OCI-LY3 (cell line): ENCODE data around the gene MTX1.

ENCODE experiments used
- H2AFZ ChIP-seq: fragments of 200-600, 300-600 bp; shearing (Covaris generic); 2 replicates; pipeline ENCODE4 v1.6.0; 2014; ENCODE audit warnings: antibody characterized with exemption, low read depth, low read length
- H3K27ac ChIP-seq: fragments of 200-600, 300-600 bp; sonication (generic); 2 replicates; pipeline ENCODE4 v1.5.1; 2014; ENCODE audit warnings: mild to moderate bottlenecking, low read length, moderate library complexity, mixed read lengths
- H3K27me3 ChIP-seq: fragments of 200-600, 300-600 bp; sonication (generic); 2 replicates; pipeline ENCODE4 v1.6.1; 2014; ENCODE audit warnings: low read depth, low read length, mixed read lengths
- H3K36me3 ChIP-seq: fragments of 200-600, 300-600 bp; sonication (generic); replicated peaks from 2 replicates; pipeline ENCODE3; 2014; ENCODE audit warnings: low read depth, low read length, mixed read lengths
- H3K4me1 ChIP-seq: fragments of 300-600, 200-600 bp; sonication (generic); 2 replicates; pipeline ENCODE4 v1.6.1; 2014; ENCODE audit warnings: low read length, mixed read lengths
- H3K4me2 ChIP-seq: fragments of 200-600, 300-600 bp; sonication (generic); 2 replicates; pipeline ENCODE4 v1.6.1; 2014; ENCODE audit warnings: low read length, mixed read lengths
- H3K4me3 ChIP-seq: fragments of 300-600, 200-600 bp; sonication (generic); 2 replicates; pipeline ENCODE4 v1.5.1; 2014; ENCODE audit warnings: antibody characterized with exemption, mild to moderate bottlenecking, low read length, moderate library complexity
- H3K79me2 ChIP-seq: fragments of 300-600, 200-600 bp; shearing (Covaris generic); 2 replicates; pipeline ENCODE4 v1.6.1; 2014; ENCODE audit warnings: mild to moderate bottlenecking, low read length, mixed read lengths
- H3K9ac ChIP-seq: fragments of 300-600, 200-600 bp; shearing (Covaris generic); 2 replicates; pipeline ENCODE4 v1.6.0; 2014; ENCODE audit warnings: mild to moderate bottlenecking, low read length, moderate library complexity
- H3K9me3 ChIP-seq: fragments of 200-600, 300-600 bp; shearing (Covaris generic); 2 replicates; pipeline ENCODE4 v1.6.1; 2014; ENCODE audit warnings: low read length, mixed read lengths; ENCODE audit not compliant: insufficient read depth
- H4K20me1 ChIP-seq: fragments of 200-600, 300-600 bp; sonication (generic); 2 replicates; pipeline ENCODE4 v1.6.1; 2016; ENCODE audit warnings: low read length, mixed read lengths; ENCODE audit not compliant: insufficient read depth
- EZH2phosphoT487 ChIP-seq: fragments of 200-600 bp; shearing (Covaris generic); IDR thresholded peaks from 2 replicates; pipeline ENCODE4 v1.6.1; 2018; ENCODE audit warnings: antibody characterized with exemption, mixed run types, low read depth
- TF ChIP-seq, protein P1 (sequence below): fragments of 200-600, 300-600 bp; sonication (generic); IDR thresholded peaks from 2 replicates; pipeline ENCODE4 v1.5.1; 2014; ENCODE audit warnings: antibody characterized with exemption, low read length, low read depth

MTX1 gene

DNA sequence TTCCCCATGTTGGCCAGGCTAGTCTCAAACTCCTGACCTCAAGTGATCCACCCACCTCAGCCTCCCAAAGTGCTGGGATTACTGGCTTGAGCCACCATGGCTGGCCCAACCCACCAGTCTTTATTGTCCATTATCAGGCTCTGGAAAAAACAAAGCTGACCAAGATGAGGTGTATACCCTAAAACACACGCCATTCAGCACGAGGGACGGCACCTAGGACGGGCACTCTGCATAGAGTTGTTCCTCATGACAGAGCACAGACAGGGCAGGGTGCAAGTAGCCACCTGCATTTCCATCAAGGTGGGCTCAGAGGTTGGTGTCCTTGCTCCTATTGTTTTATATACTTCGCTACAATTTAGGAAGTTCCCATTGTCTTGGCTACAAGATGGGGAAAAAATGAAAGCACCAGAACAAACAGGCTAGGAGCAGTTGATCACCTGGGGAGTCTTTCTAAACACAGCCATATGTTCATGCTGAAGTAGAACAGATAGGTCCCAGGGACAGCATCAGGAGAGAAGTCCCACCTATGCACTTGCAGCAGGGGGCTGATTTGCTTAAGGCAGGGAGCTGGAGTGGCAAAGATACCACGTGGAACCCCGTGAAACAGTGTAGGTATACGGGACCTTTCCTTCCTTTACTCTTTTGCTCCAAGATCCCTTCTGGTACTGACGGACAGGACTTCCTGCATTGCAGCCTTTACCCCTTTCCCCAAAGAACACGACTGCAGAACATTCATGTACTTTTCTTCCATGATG lies 39.9 kb upstream of the MTX1 start:
- TF ChIP-seq EZH2phosphoT487: no peak
- TF ChIP-seq, protein P1, sequence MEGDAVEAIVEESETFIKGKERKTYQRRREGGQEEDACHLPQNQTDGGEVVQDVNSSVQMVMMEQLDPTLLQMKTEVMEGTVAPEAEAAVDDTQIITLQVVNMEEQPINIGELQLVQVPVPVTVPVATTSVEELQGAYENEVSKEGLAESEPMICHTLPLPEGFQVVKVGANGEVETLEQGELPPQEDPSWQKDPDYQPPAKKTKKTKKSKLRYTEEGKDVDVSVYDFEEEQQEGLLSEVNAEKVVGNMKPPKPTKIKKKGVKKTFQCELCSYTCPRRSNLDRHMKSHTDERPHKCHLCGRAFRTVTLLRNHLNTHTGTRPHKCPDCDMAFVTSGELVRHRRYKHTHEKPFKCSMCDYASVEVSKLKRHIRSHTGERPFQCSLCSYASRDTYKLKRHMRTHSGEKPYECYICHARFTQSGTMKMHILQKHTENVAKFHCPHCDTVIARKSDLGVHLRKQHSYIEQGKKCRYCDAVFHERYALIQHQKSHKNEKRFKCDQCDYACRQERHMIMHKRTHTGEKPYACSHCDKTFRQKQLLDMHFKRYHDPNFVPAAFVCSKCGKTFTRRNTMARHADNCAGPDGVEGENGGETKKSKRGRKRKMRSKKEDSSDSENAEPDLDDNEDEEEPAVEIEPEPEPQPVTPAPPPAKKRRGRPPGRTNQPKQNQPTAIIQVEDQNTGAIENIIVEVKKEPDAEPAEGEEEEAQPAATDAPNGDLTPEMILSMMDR: no peak
- peaks cover 16% of the 10 kb centered on the region for H3K79me2 ChIP-seq
- peaks cover 15% of the 10 kb centered on the region for H3K36me3 ChIP-seq
- H4K20me1 ChIP-seq: no peaks in the 10 kb centered on the region
- no peak overlapping the region for H2AFZ ChIP-seq
- no peak overlapping the region for H3K27ac ChIP-seq
- no peaks in the 10 kb centered on the region for H3K9me3 ChIP-seq
- no peaks in the 10 kb centered on the region for H3K27me3 ChIP-seq
- H3K4me1 ChIP-seq: peaks cover 17% of the 10 kb centered on the region
- no peak overlapping the region for H3K4me2 ChIP-seq
- no peak overlapping the region for H3K9ac ChIP-seq
- no peak overlapping the region for H3K4me3 ChIP-seq

DNA sequence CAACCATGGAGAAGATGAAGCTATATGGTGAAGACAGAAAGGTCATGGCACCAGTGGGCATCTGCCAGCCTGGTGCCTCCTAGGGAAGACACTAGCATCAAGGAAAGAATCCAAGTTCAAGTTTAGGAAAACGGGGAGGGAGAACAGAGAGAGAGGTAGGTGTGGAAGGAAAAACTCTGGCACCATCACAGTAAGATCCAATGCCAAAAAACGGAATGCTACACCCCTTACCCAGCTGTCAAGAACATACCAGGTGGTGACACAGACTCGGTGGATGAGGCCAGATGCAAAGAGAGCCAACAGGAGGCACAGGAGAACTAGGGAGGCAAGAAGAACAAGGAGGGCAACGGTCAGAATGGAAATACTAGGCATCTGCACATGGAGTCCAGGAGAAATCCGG lies 39.0 kb upstream of the MTX1 start:
- no peak overlapping the region for H2AFZ ChIP-seq
- peaks cover 16% of the 10 kb centered on the region for H3K79me2 ChIP-seq
- no peaks in the 10 kb centered on the region for H3K27me3 ChIP-seq
- no peaks in the 10 kb centered on the region for H3K9me3 ChIP-seq
- TF ChIP-seq, protein P1: no peak
- no peak for TF ChIP-seq EZH2phosphoT487
- H4K20me1 ChIP-seq: no peaks in the 10 kb centered on the region
- H3K27ac ChIP-seq: no peak overlapping the region
- peaks cover 19% of the 10 kb centered on the region for H3K4me1 ChIP-seq
- H3K4me2 ChIP-seq: no peak overlapping the region
- no peak overlapping the region for H3K4me3 ChIP-seq
- H3K9ac ChIP-seq: no peak overlapping the region
- peaks cover 15% of the 10 kb centered on the region for H3K36me3 ChIP-seq

DNA sequence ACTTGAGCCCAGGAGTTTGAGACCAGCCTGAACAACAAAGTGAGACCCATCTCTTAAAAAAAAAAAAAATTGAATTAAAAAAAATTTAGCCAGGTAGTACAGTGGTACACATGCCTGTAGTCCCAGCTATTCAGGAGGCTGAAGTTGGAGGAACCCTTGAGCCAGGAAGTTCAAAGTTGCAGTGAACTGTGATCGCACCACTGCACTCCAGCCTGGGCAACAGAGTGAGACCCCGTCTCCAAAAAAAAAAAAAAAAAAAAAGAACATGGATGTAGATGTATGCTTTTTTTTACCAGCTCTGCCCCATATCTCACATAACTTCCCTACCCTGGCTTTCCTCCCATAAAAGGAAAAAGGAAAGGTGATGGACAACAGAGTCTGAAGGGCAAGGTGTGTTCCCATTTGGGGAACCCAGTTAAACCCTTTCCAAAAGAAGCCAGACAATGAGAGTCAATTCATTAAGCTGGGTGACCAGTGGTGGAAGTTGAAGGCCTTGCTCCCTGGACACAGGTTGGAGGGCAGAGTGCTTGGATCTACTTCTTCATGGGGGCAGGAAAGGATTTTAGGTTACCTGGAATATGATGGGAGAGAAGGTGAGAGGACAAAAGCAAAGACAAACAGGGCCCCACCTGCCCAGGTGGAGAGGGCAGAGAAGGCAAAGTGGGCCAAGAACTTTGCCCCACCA lies 38.3 kb upstream of the MTX1 start:
- no peak for TF ChIP-seq EZH2phosphoT487
- TF ChIP-seq, protein P1: no peak
- peaks cover 15% of the 10 kb centered on the region for H3K36me3 ChIP-seq
- H3K79me2 ChIP-seq: peaks cover 16% of the 10 kb centered on the region
- H3K27me3 ChIP-seq: no peaks in the 10 kb centered on the region
- no peak overlapping the region for H3K27ac ChIP-seq
- no peak overlapping the region for H2AFZ ChIP-seq
- peaks cover 22% of the 10 kb centered on the region for H3K4me1 ChIP-seq
- H4K20me1 ChIP-seq: no peaks in the 10 kb centered on the region
- H3K9me3 ChIP-seq: no peaks in the 10 kb centered on the region
- H3K9ac ChIP-seq: no peak overlapping the region
- no peak overlapping the region for H3K4me2 ChIP-seq
- no peak overlapping the region for H3K4me3 ChIP-seq

DNA sequence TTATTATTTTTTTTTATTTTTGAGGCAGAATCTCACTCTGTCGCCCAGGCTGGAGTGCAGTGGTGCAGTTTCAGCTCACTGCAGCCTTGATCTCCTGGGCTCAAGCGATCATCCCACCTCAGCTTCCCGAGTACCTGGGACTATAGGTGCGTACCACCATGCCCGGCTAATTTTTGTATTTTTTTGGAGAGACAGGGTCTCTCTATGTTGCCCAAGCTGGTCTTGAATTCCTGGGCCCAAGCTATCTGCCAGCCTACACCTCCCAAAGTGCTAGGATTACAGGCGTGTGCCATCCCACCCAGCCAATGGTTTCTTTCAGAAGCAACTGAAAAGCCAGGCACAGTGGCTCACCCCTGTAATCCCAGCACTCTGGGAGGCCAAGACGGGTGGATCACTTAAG lies 37.7 kb upstream of the MTX1 start:
- Histone ChIP-seq H3K4me3 (no peak overlapping the region), H3K9me3 (no peaks in the 10 kb centered on the region), H2AFZ (no peak overlapping the region), H3K4me2 (no peak overlapping the region), H3K79me2 (peaks cover 16% of the 10 kb centered on the region), H3K27ac (no peak overlapping the region), H3K9ac (no peak overlapping the region), H3K36me3 (peaks cover 15% of the 10 kb centered on the region), H4K20me1 (no peaks in the 10 kb centered on the region), H3K27me3 (no peaks in the 10 kb centered on the region), H3K4me1 (peaks cover 22% of the 10 kb centered on the region)
- TF ChIP-seq, protein P1: no peak
- TF ChIP-seq EZH2phosphoT487: no peak
